ENCODE data around the gene TAF3.

The TAF3 gene

GRCh38 chr10:7813481-7813880, 4.8 kb upstream of the TAF3 start:
- DNase-seq, result no peak

GRCh38 chr10:7817576-7817975, 729 bp upstream of the TAF3 start:
- DNase-seq, result no peak

GRCh38 chr10:7817984-7818294, 366 bp upstream of the TAF3 start:
- no peak for DNase-seq

- peak in 1 of 2 experiments; percentile 11 for DNase-seq
These were observed 786 bp downstream of the TAF3 start for GRCh38 chr10:7819121-7819460.

GRCh38 chr10:7824251-7824650, 5.9 kb downstream of the TAF3 start:
- no peak for DNase-seq

- DNase-seq, result no peak
These were observed 8.7 kb downstream of the TAF3 start for GRCh38 chr10:7826971-7827370.

GRCh38 chr10:7829289-7829834, 11.1 kb downstream of the TAF3 start:
- DNase-seq, result no peak

- no peak for DNase-seq
These were observed 13.8 kb downstream of the TAF3 start for GRCh38 chr10:7832060-7832459.

- DNase-seq, result no peak
These were observed 14.9 kb downstream of the TAF3 start for GRCh38 chr10:7833210-7833609.

- no peak for DNase-seq
These were observed 16.0 kb downstream of the TAF3 start for GRCh38 chr10:7834262-7834661.

GRCh38 chr10:7836571-7836970, 18.3 kb downstream of the TAF3 start:
- DNase-seq, result no peak

- DNase-seq, result no peak
These were observed 28.3 kb downstream of the TAF3 start for GRCh38 chr10:7846591-7846990.

GRCh38 chr10:7853226-7853842, 35.0 kb downstream of the TAF3 start:
- DNase-seq, result no peak

GRCh38 chr10:7853890-7854289, 35.6 kb downstream of the TAF3 start:
- no peak for DNase-seq

- no peak for DNase-seq
These were observed 36.9 kb downstream of the TAF3 start for GRCh38 chr10:7855205-7855604.

- DNase-seq, result no peak
These were observed 38.4 kb downstream of the TAF3 start for GRCh38 chr10:7856678-7857077.

GRCh38 chr10:7857262-7857661, 39.0 kb downstream of the TAF3 start:
- DNase-seq, result no peak

- no peak for DNase-seq
These were observed 43.3 kb downstream of the TAF3 start for GRCh38 chr10:7861509-7862120.

GRCh38 chr10:7862121-7862514, 43.8 kb downstream of the TAF3 start:
- no peak for DNase-seq

GRCh38 chr10:7866176-7866575, 47.9 kb downstream of the TAF3 start:
- no peak for DNase-seq

- no peak for DNase-seq
These were observed 53.7 kb downstream of the TAF3 start for GRCh38 chr10:7872041-7872442.

- DNase-seq, result no peak
These were observed 56.6 kb downstream of the TAF3 start for GRCh38 chr10:7874864-7875263.

GRCh38 chr10:7876541-7877127, 58.3 kb downstream of the TAF3 start:
- DNase-seq, result no peak

GRCh38 chr10:7881119-7881518, 62.8 kb downstream of the TAF3 start:
- DNase-seq, result no peak

GRCh38 chr10:7886056-7886455, 67.8 kb downstream of the TAF3 start:
- no peak for DNase-seq

All from SHP77 (cell line).